Left ventricle myocardium inferior (tissue), 1 donor: ENCODE data around the gene MRTO4. TPM values are rescaled to one million over a fixed set of nuclear protein-coding genes. Genes with fewer than 3 reads are reported as not detected.

Experiments
- DNase-seq: peaks from one replicate; pipeline ENCODE4 v3.0.0-alpha.2; 2020
- H3K27ac ChIP-seq: fragments of 200-600 bp; replicated peaks from 2 replicates; pipeline ENCODE4 v1.8.0; 2021
- H3K27me3 ChIP-seq: fragments of 200-600 bp; 2 replicates; pipeline ENCODE4 v1.8.0; 2021; ENCODE audit warnings: low read depth
- H3K36me3 ChIP-seq: fragments of 200-600 bp; 2 replicates; pipeline ENCODE4 v1.8.0; 2021
- H3K4me1 ChIP-seq: fragments of 200-600 bp; 2 replicates; pipeline ENCODE4 v1.8.0; 2021
- H3K4me3 ChIP-seq: fragments of 200-600 bp; 2 replicates; pipeline ENCODE4 v1.8.0; 2021; ENCODE audit warnings: mild to moderate bottlenecking, moderate library complexity
- H3K9me3 ChIP-seq: fragments of 200-600 bp; replicated peaks from 2 replicates; pipeline ENCODE4 v1.8.0; 2021
- CTCF ChIP-seq: fragments of 200-600 bp; IDR thresholded peaks from 2 replicates; pipeline ENCODE4 v1.8.0; 2021; ENCODE audit warnings: antibody characterized with exemption, mild to moderate bottlenecking, borderline replicate concordance
- intact Hi-C: fragments of 100-400 bp; cut with micrococcal nuclease; formaldehyde crosslinking; loops from one replicate; pipeline ENCODE4 v1.11.0; 2022
- total RNA-seq: library from RNA; stranded (reverse); fragmentation: NEBNext Ultra II Directional; extraction: Animal tissue kit (Norgen Biotek cat#: 25700); gene quantifications from one replicate; pipeline ENCODE4 v1.2.1, GENCODE V29; 2021
- donor health status: DM: no; HTN: yes; CAD: no; lungs with severe emphysema.

MRTO4 gene
- total RNA-seq, 1 donor from 2014 or later = 10.0 TPM

GRCh38 chr1:19205845-19206244, 45.8 kb upstream of the MRTO4 start:
- H3K9me3 ChIP-seq = no peaks in the 10 kb centered on the region
- peaks cover 7% of the 10 kb centered on the region for H3K36me3 ChIP-seq
- TF ChIP-seq CTCF = no peak
- DNase-seq = no peak
- H3K4me1 ChIP-seq = peaks cover 100% of the 10 kb centered on the region
- H3K27me3 ChIP-seq = no peaks in the 10 kb centered on the region
- no peak overlapping the region for H3K4me3 ChIP-seq
- intact Hi-C loops = no loop called here
- peak overlapping the region; percentile 93 for H3K27ac ChIP-seq

GRCh38 chr1:19206947-19207346, 44.7 kb upstream of the MRTO4 start:
- Histone ChIP-seq H3K36me3 (no peaks in the 10 kb centered on the region), H3K9me3 (no peaks in the 10 kb centered on the region), H3K4me3 (no peak overlapping the region), H3K27me3 (no peaks in the 10 kb centered on the region), H3K4me1 (peaks cover 100% of the 10 kb centered on the region), H3K27ac (peak overlapping the region; percentile 93)
- intact Hi-C loops = no loop called here
- DNase-seq = no peak
- TF ChIP-seq CTCF = no peak

- H3K27me3 ChIP-seq = no peaks in the 10 kb centered on the region
- H3K27ac ChIP-seq = peak overlapping the region; percentile 93
- DNase-seq = no peak
- peak overlapping the region; percentile 84 for H3K4me3 ChIP-seq
- TF ChIP-seq CTCF = no peak
- H3K4me1 ChIP-seq = peaks cover 95% of the 10 kb centered on the region
- H3K9me3 ChIP-seq = no peaks in the 10 kb centered on the region
- H3K36me3 ChIP-seq = peaks cover 2% of the 10 kb centered on the region
- intact Hi-C loops = no loop called here
Measured at GRCh38 chr1:19208710-19209438, 42.7 kb upstream of the MRTO4 start.

- no peak for TF ChIP-seq CTCF
- peak overlapping the region; percentile 93 for H3K27ac ChIP-seq
- no peaks in the 10 kb centered on the region for H3K27me3 ChIP-seq
- peaks cover 5% of the 10 kb centered on the region for H3K36me3 ChIP-seq
- H3K4me1 ChIP-seq = peaks cover 88% of the 10 kb centered on the region
- no peaks in the 10 kb centered on the region for H3K9me3 ChIP-seq
- DNase-seq = peak; percentile 19
- intact Hi-C loops = no loop called here
- H3K4me3 ChIP-seq = peak overlapping the region; percentile 84
Measured at GRCh38 chr1:19209439-19209989, 42.1 kb upstream of the MRTO4 start.

GRCh38 chr1:19209990-19210771, 41.4 kb upstream of the MRTO4 start, which contains the start of gene UBR4:
TSS of gene UBR4 (minus strand) at chr1:19210266. CDS start at chr1:19210248, 18 bp downstream.
- intact Hi-C loops = no loop called here
- Histone ChIP-seq H3K4me1 (peaks cover 82% of the 10 kb centered on the region), H3K9me3 (no peaks in the 10 kb centered on the region), H3K4me3 (peak within 1 kb of the TSS; percentile 84), H3K36me3 (peaks cover 5% of the 10 kb centered on the region), H3K27me3 (no peaks in the 10 kb centered on the region), H3K27ac (peak within 1 kb of the TSS; percentile 93)
- no peak for TF ChIP-seq CTCF
- DNase-seq = peak; percentile 94
